CD4-positive, alpha-beta T cell treated with Interleukin-15 for 4 hours (primary cell): ENCODE results near the gene HAT1.
"Not testable (repeated sequence)": the region's sequence is repeated elsewhere in the genome, so short reads cannot be mapped to it uniquely, and the experiment has no call there.

Experiments used
- DNase-seq: peaks from one replicate; pipeline ENCODE4 v3.0.0-alpha.2; 2020; ENCODE audit warnings: low spot score

HAT1 gene

GRCh38 chr2:171979103-171979502 lies 56.8 kb downstream of the HAT1 start:
- no peak for DNase-seq

GRCh38 chr2:171983924-171984323 lies 61.7 kb downstream of the HAT1 start:
- not testable (repeated sequence) for DNase-seq

- DNase-seq = no peak
Observed at GRCh38 chr2:171985076-171985475, 62.8 kb downstream of the HAT1 start.

GRCh38 chr2:171986778-171987177 lies 64.5 kb downstream of the HAT1 start:
- no peak for DNase-seq

GRCh38 chr2:171991027-171991426 lies 68.8 kb downstream of the HAT1 start:
- DNase-seq = no peak

GRCh38 chr2:171995586-171995985 lies 73.3 kb downstream of the HAT1 start:
- DNase-seq = no peak

- DNase-seq = no peak
Observed at GRCh38 chr2:171996021-171996420, 73.8 kb downstream of the HAT1 start.

- not testable (repeated sequence) for DNase-seq
Observed at GRCh38 chr2:171997031-171997430, 74.8 kb downstream of the HAT1 start.

GRCh38 chr2:171999161-171999560 lies 76.9 kb downstream of the HAT1 start:
- no peak for DNase-seq

- peak; percentile 83 for DNase-seq
Observed at GRCh38 chr2:171999604-172000469, 77.6 kb downstream of the HAT1 start, which contains the start of gene METAP1D. METAP1D (plus strand) TSS chr2:171999953; CDS start chr2:171999970, 17 bp downstream.

GRCh38 chr2:172000696-172001361 lies 78.6 kb downstream of the HAT1 start:
- DNase-seq = no peak

- DNase-seq = no peak
Observed at GRCh38 chr2:172007372-172007771, 85.1 kb downstream of the HAT1 start.

- no peak for DNase-seq
Observed at GRCh38 chr2:172009823-172010222, 87.6 kb downstream of the HAT1 start.

GRCh38 chr2:172011812-172012575 lies 89.7 kb downstream of the HAT1 start:
- no peak for DNase-seq

GRCh38 chr2:172012677-172013391 lies 90.6 kb downstream of the HAT1 start:
- no peak for DNase-seq

- DNase-seq = no peak
Observed at GRCh38 chr2:172013396-172013795, 91.1 kb downstream of the HAT1 start.

GRCh38 chr2:172021074-172021931 lies 99.0 kb downstream of the HAT1 start:
- no peak for DNase-seq

GRCh38 chr2:172021955-172022354 lies 99.7 kb downstream of the HAT1 start:
- DNase-seq = no peak

GRCh38 chr2:172031536-172031935 lies 109.3 kb downstream of the HAT1 start:
- no peak for DNase-seq
